OCI-LY7 (cell line): ENCODE data around the gene TST. TPM values are rescaled to one million over a fixed set of nuclear protein-coding genes. Genes with fewer than 3 reads are reported as not detected.

Source experiments
- BruUV-seq: library from RNA; stranded (reverse); fragments of 400-500 nt; replicated peaks from 2 replicates; lab custom pipeline; 2021; lab: Mats Ljungman, UMichigan
- CTCF ChIA-PET: fragments of 300-600 bp; sonication (Branson Sonifier 250); formaldehyde crosslinking; loops from one replicate; lab custom pipeline; 2022; ENCODE audit warnings: antibody characterized with exemption; ENCODE audit not compliant: unreplicated experiment; lab: Charles Lee
- POLR2A ChIA-PET: fragments of 300-600 bp; sonication (Branson Sonifier 250); formaldehyde crosslinking; loops from one replicate; lab custom pipeline; 2022; ENCODE audit warnings: antibody characterized with exemption; lab: Charles Lee
- DNase-seq: peaks from one replicate; pipeline ENCODE4 v3.0.0-alpha.2; 2015; ENCODE audit warnings: low spot score
- H2AFZ ChIP-seq: fragments of 200-600 bp; sonication (generic), shearing (Covaris generic); 2 replicates; pipeline ENCODE4 v1.6.1; 2014; ENCODE audit warnings: mild to moderate bottlenecking, antibody characterized with exemption, low read length, moderate library complexity
- H3K27ac ChIP-seq: fragments of 200-600 bp; sonication (generic); 2 replicates; pipeline ENCODE4 v1.5.1; 2014; ENCODE audit warnings: mixed run types, low read depth, mild to moderate bottlenecking, moderate library complexity, low read length, inconsistent platforms; ENCODE audit not compliant: poor library complexity, severe bottlenecking
- H3K36me3 ChIP-seq: fragments of 200-600 bp; sonication (generic); 2 replicates; pipeline ENCODE4 v1.6.1; 2014; ENCODE audit warnings: mild to moderate bottlenecking, antibody characterized with exemption, low read length, moderate library complexity, mixed read lengths; ENCODE audit not compliant: insufficient read depth
- H3K4me1 ChIP-seq: fragments of 200-600 bp; sonication (generic); 2 replicates; pipeline ENCODE4 v1.5.1; 2014; ENCODE audit warnings: mild to moderate bottlenecking, low read length; ENCODE audit not compliant: insufficient read depth, poor library complexity, severe bottlenecking
- H3K4me2 ChIP-seq: fragments of 200-600 bp; sonication (generic); 2 replicates; pipeline ENCODE4 v1.6.1; 2014; ENCODE audit warnings: mild to moderate bottlenecking, low read length
- H3K4me3 ChIP-seq: fragments of 200-600 bp; sonication (generic); 2 replicates; pipeline ENCODE4 v1.5.1; 2014; ENCODE audit warnings: mild to moderate bottlenecking, low read depth, low read length; ENCODE audit not compliant: poor library complexity, severe bottlenecking
- H3K79me2 ChIP-seq: fragments of 200-600 bp; sonication (generic); 2 replicates; pipeline ENCODE4 v1.6.1; 2016; ENCODE audit warnings: low read depth, mild to moderate bottlenecking, low read length, moderate library complexity, mixed read lengths; ENCODE audit not compliant: insufficient read depth
- H3K9me2 ChIP-seq: fragments of 200-600 bp; sonication (generic); 2 replicates; pipeline ENCODE4 v1.6.1; 2016; ENCODE audit warnings: mild to moderate bottlenecking, low read length, mixed read lengths; ENCODE audit not compliant: insufficient read depth
- H3K9me3 ChIP-seq: fragments of 200-600 bp; sonication (generic); 2 replicates; pipeline ENCODE4 v1.6.1; 2014; ENCODE audit warnings: mild to moderate bottlenecking, mixed run types, low read length, mixed read lengths
- H4K20me1 ChIP-seq: fragments of 200-600 bp; sonication (generic); 2 replicates; pipeline ENCODE4 v1.6.1; 2014; ENCODE audit warnings: mild to moderate bottlenecking, antibody characterized with exemption, low read length, moderate library complexity, mixed read lengths; ENCODE audit not compliant: insufficient read depth
- CTCF ChIP-seq: fragments of 200-600 bp; sonication (generic); conservative IDR thresholded peaks from 2 replicates; pipeline ENCODE4 v1.5.1; 2014; ENCODE audit warnings: mild to moderate bottlenecking, antibody characterized with exemption, low read length, moderate library complexity, mixed read lengths
- EZH2phosphoT487 ChIP-seq: fragments of 200-600 bp; sonication (generic); IDR thresholded peaks from 2 replicates; pipeline ENCODE4 v1.6.1; 2018; ENCODE audit warnings: low read depth, borderline replicate concordance, mild to moderate bottlenecking, mixed run types, antibody characterized with exemption, low read length, moderate library complexity, mixed read lengths
- intact Hi-C: fragments of 100-400 bp; cut with micrococcal nuclease; formaldehyde crosslinking; loops from one replicate; pipeline ENCODE4 v1.10.0; 2022; ENCODE audit not compliant: unreplicated experiment
- total RNA-seq, 2 experiments: library from RNA; depleted of rRNA in 1 of 2; stranded (reverse); fragments of >200 nt in 1 of 2; shearing (Covaris generic) in 1 of 2; gene quantifications; 2 replicates each; pipeline ENCODE4 v1.2.3, GENCODE V29; 2014 to 2022

Gene TST
- total RNA-seq, 2 experiments from 2014 or later: 36.0 to 41.5 TPM

DNA sequence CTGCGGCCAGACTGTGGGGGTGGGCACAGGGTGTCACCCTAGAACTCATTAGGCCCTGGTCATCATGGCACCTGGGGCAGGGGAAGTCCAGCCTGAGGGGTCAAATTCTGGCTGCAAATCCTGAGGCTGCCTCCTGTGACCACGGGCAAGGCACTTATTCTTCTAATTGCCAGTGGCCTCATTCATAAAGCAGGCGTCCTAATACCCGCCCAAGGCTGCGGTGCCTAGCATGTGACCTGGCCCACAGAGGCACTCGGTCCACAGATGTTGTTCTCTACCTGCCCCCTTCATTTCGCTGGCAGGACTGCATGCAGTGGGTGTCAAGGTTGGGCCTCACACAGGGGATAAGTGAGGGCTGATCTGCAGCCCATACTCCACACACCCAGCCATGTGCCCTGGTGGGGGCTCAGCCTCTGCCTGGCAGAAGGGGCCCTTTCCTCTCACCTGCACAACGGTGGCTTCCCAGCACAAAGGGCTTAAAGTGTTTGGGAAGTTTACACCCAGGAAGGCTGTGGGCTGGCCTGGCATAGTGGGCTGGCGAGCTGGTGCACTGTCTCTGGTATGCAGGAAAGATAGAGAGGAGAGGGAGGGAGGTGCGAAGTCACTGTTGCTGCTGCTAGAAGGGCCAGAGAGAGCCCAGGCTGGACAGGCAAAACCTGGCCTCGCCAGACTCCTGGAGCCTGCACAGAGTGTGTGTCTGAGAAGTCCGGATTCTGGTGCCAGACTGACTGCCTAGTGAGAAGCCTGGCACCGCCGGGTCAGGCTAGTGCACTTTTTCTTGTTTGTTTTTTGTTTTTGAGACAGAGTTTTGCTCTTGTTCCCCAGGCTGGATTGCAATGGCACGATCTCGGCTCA lies 3.5 kb upstream of the TST start:
- intact Hi-C loops: no loop called here
- BruUV-seq: no TSS peak
- no peak for TF ChIP-seq CTCF
- no peak for TF ChIP-seq EZH2phosphoT487
- Histone ChIP-seq H3K27ac (no peak overlapping the region), H3K4me1 (peaks cover 13% of the 10 kb centered on the region), H3K9me3 (no peaks in the 10 kb centered on the region), H2AFZ (no peak overlapping the region), H3K9me2 (no peaks in the 10 kb centered on the region), H4K20me1 (no peaks in the 10 kb centered on the region), H3K4me2 (no peak overlapping the region), H3K79me2 (peaks cover 6% of the 10 kb centered on the region; the same call in 1 of the 2 replicates), H3K4me3 (no peak overlapping the region), H3K36me3 (peaks cover 7% of the 10 kb centered on the region)
- POLR2A ChIA-PET: interaction anchor here (0.5 kb wide), 1 partner anchor 18 kb away, joined by 3 read pairs; no protein-coding TSS in a partner anchor
- CTCF ChIA-PET: no interaction called here
- DNase-seq: no peak

GRCh38 chr22:37021710-37022482 lies 2.6 kb upstream of the TST start:
- Histone ChIP-seq H3K4me3 (no peak overlapping the region), H3K27ac (no peak overlapping the region), H2AFZ (no peak overlapping the region), H3K9me3 (no peaks in the 10 kb centered on the region), H4K20me1 (no peaks in the 10 kb centered on the region), H3K4me2 (0 out of 2 replicates have a peak overlapping the region, but pooled peaks have one; percentile 7), H3K79me2 (peaks cover 6% of the 10 kb centered on the region; the same call in 1 of the 2 replicates), H3K36me3 (no peaks in the 10 kb centered on the region), H3K9me2 (no peaks in the 10 kb centered on the region), H3K4me1 (peaks cover 13% of the 10 kb centered on the region)
- CTCF ChIA-PET: interaction anchor here (0.6 kb wide), 2 partner anchors 177 to 246 kb away, joined by 3 read pairs; partner anchors contain the start of gene IFT27
- no TSS peak for BruUV-seq
- POLR2A ChIA-PET: interaction anchor here (0.5 kb wide), 2 partner anchors 17 to 538 kb away, joined by 3 to 4 read pairs; no protein-coding TSS in a partner anchor
- intact Hi-C loops: no loop called here
- DNase-seq: peak; percentile 80
- no peak for TF ChIP-seq EZH2phosphoT487
- peak; percentile 94 for TF ChIP-seq CTCF
